HepG2 (cell line): ENCODE data around the gene FAM174B. TPM values are rescaled to one million over a fixed set of nuclear protein-coding genes. Genes with fewer than 3 reads are reported as not detected.

Experiments
- AKNA ChIP-seq: sonication (generic); formaldehyde crosslinking; IDR thresholded peaks from 2 replicates; pipeline ENCODE4 v1.4.0; 2020; ENCODE audit warnings: missing genetic modification reagents, borderline replicate concordance
- CEBPZ ChIP-seq: IDR thresholded peaks from 2 replicates; pipeline ENCODE4 v1.6.1; 2012; ENCODE audit warnings: low read length, improper control_type of control experiment
- SPEN ChIP-seq: sonication (generic); formaldehyde crosslinking; IDR thresholded peaks from 2 replicates; pipeline ENCODE4 v1.5.1; 2020; ENCODE audit warnings: low read depth, mild to moderate bottlenecking, missing genetic modification reagents
- ZMYM4 ChIP-seq: sonication (generic); formaldehyde crosslinking; IDR thresholded peaks from 2 replicates; pipeline ENCODE4 v1.8.1; 2023; ENCODE audit warnings: mild to moderate bottlenecking, missing genetic modification reagents
- polyA plus RNA-seq, 8 experiments: library from polyadenylated mRNA; depleted of rRNA in 3 of 8; stranded (reverse) in 7 of 8; unstranded in 1 of 8; fragments of >200 nt; fragmentation: Illumina TruSeq in 4 of 8; extraction: Trizol in 4 of 8; gene quantifications; 2 replicates each; pipeline versions ENCODE4 v1.2.1 to v1.2.3, GENCODE V29; 2011 to 2016; ENCODE audit warnings: low read depth in 4 of 8, missing spikeins in 1 of 8, mixed read lengths in 1 of 8; ENCODE audit not compliant: insufficient read depth in 1 of 8
- total RNA-seq, 5 experiments: library from RNA; depleted of rRNA; stranded (reverse); fragments of >200 nt; fragmentation: Illumina TruSeq; extraction: Trizol; gene quantifications; 2 replicates each; pipeline ENCODE4 v1.2.3, GENCODE V29; 2016; ENCODE audit warnings: low read depth in 1 of 5
- TF ChIP-seq, protein P1 (sequence below), 2 experiments: sonication (generic) in 1 of 2; formaldehyde crosslinking in 1 of 2; IDR thresholded peaks; 2 replicates each; pipeline versions ENCODE4 v1.6.1 to v1.9.0; 2014 to 2022; ENCODE audit warnings: antibody characterized with exemption in 1 of 2, borderline replicate concordance in 1 of 2, inconsistent platforms in 1 of 2, low read depth in 1 of 2, missing genetic modification reagents in 1 of 2

Gene FAM174B
- total and polyA plus RNA-seq, 2 of the 13 experiments (the other 11 are each of a cell fraction or from before 2014, with no cell fraction given) = 0.90 to 2.1 TPM

DNA sequence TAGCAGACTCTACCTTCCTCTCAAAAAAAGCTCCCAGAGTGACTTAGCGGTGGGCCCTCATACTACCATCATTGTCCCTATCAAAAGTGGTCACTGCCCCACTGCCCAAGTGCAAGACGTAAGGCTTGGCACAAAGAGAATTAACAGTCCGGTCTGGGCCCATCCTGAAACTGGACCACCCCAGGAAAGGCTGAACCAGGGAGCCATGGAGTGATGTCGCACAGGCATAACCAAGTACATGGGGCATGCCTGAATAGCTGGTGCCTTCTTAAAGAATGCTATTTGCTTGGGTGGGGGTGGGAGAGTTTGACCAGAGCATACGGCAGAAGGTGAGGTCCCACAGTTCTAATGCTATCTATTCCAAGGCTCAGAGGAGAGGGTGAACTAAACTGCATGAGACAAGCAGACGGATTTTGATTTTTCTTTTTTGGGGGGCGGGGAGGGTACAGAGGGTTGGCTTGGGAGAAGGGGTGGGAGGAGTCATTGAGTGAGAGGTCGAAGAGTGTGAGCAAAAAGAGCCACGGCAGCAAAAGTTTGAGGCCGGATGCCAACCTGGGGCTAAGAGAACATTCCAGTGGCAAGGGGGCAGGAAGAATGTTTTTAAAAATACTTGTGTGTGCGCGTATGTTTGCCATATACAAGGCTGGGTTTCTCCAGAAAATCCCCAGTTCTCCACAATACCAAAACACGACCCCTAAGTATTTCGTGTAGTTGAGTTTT, 50.2 kb downstream of the FAM174B start (continued):
- TF ChIP-seq CEBPZ (no peak), AKNA (CRISPR knock-in tag) (no peak), ZMYM4 (no peak), SPEN (CRISPR knock-in tag) (no peak)
- TF ChIP-seq, protein P1, sequence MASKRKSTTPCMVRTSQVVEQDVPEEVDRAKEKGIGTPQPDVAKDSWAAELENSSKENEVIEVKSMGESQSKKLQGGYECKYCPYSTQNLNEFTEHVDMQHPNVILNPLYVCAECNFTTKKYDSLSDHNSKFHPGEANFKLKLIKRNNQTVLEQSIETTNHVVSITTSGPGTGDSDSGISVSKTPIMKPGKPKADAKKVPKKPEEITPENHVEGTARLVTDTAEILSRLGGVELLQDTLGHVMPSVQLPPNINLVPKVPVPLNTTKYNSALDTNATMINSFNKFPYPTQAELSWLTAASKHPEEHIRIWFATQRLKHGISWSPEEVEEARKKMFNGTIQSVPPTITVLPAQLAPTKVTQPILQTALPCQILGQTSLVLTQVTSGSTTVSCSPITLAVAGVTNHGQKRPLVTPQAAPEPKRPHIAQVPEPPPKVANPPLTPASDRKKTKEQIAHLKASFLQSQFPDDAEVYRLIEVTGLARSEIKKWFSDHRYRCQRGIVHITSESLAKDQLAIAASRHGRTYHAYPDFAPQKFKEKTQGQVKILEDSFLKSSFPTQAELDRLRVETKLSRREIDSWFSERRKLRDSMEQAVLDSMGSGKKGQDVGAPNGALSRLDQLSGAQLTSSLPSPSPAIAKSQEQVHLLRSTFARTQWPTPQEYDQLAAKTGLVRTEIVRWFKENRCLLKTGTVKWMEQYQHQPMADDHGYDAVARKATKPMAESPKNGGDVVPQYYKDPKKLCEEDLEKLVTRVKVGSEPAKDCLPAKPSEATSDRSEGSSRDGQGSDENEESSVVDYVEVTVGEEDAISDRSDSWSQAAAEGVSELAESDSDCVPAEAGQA (IDR thresholded peaks at IDR 0.05; ENCODE audit: low read depth) = no peak
- TF ChIP-seq, protein P1 (CRISPR knock-in tag; IDR thresholded peaks at IDR 0.05; ENCODE audit: borderline replicate concordance) = no peak
